Gastrocnemius medialis (tissue), 4 donors: Measurements from ENCODE around the gene ZNF318. TPM values are rescaled to one million over a fixed set of nuclear protein-coding genes. Genes with fewer than 3 reads are reported as not detected.
"Not testable (repeated sequence)": the region's sequence is repeated elsewhere in the genome, so short reads cannot be mapped to it uniquely, and the experiment has no call there.

Experiments used
- ATAC-seq, 2 donors: fragments of 150-250 bp; one replicate each; pipeline ENCODE4 v1.9.1; 2016
- DNase-seq, 2 donors: peaks; one replicate each; pipeline ENCODE4 v3.0.0-alpha.2; 2019
- H3K27ac ChIP-seq, 4 donors: fragments of 200-600 bp; sonication (generic); 1 replicate in 1 of 4; 2 replicates in 3 of 4; pipeline ENCODE4 v1.5.1; 2016 to 2018; ENCODE audit warnings: mild to moderate bottlenecking in 2 of 4, moderate library complexity in 1 of 4
- H3K27me3 ChIP-seq, 3 donors: fragments of 200-600 bp; sonication (generic) in 2 of 3; 1 replicate in 1 of 3; 2 replicates in 2 of 3; pipeline versions ENCODE4 v1.5.1 to v1.6.0; 2016 to 2019; ENCODE audit warnings: mild to moderate bottlenecking in 1 of 3, moderate library complexity in 1 of 3
- H3K36me3 ChIP-seq, 2 donors: fragments of 200-600 bp; sonication (generic) in 1 of 2; one replicate each; pipeline ENCODE4 v1.5.1; 2017 to 2018
- H3K4me1 ChIP-seq, 2 donors: fragments of 200-600 bp; sonication (generic) in 1 of 2; one replicate each; pipeline ENCODE4 v1.5.1; 2016 to 2017; ENCODE audit warnings: mild to moderate bottlenecking in 2 of 2
- H3K4me3 ChIP-seq, 4 donors: fragments of 200-600 bp; sonication (generic) in 3 of 4; 1 replicate in 1 of 4; 2 replicates in 3 of 4; pipeline ENCODE4 v1.5.1; 2016 to 2019; ENCODE audit warnings: mild to moderate bottlenecking in 2 of 4
- H3K9me3 ChIP-seq, 3 donors: fragments of 200-600 bp; sonication (generic) in 2 of 3; 1 replicate in 1 of 3; 2 replicates in 2 of 3; pipeline ENCODE4 v1.5.1; 2016 to 2019
- CTCF ChIP-seq, 5 experiments: fragments of 450-650 bp in 3 of 5; fragments of 200-600 bp in 2 of 5; sonication (generic) in 2 of 5; IDR thresholded peaks in 4 of 5; conservative IDR thresholded peaks in 1 of 5; 1 replicate in 4 of 5; 2 replicates in 1 of 5; pipeline ENCODE4 v1.5.1; 2016 to 2019; ENCODE audit warnings: antibody characterized with exemption in 5 of 5, mild to moderate bottlenecking in 3 of 5, moderate library complexity in 3 of 5
- POLR2A ChIP-seq, 2 donors: fragments of 450-650 bp; IDR thresholded peaks; one replicate each; pipeline ENCODE4 v1.6.1; 2017; ENCODE audit warnings: antibody characterized with exemption in 2 of 2, mild to moderate bottlenecking in 2 of 2, moderate library complexity in 2 of 2
- in situ Hi-C, 4 donors: fragments of 200-750 bp; cut with MboI; loops; one replicate each; pipeline versions ENCODE4 v1.15.0 to v1.8.0; 2017; ENCODE audit warnings: low sequenced_read_pairs in 4 of 4
- intact Hi-C: fragments of 100-400 bp; cut with DNase I; formaldehyde crosslinking; loops from one replicate; pipeline ENCODE4 v1.15.1; 2023; ENCODE audit warnings: low total_unique reads
- total RNA-seq, 4 donors: library from RNA; depleted of rRNA; stranded (reverse); fragments of >200 nt; gene quantifications; one replicate each; pipeline versions ENCODE4 v1.1.0 to v1.2.3, GENCODE V29; 2016

ZNF318 gene
- 10 to 100 TPM in 3 of 4 donors, 1 to 10 TPM in 1; 9.9 to 13.8 (median 12.4) TPM for total RNA-seq

- intact Hi-C loops (loop anchor here (1.0 to 5.0 kb wide), 4 partner anchors 58 to 207 kb away; partner anchors contain the start of genes ABCC10, POLH, SRF and XPO5), in situ Hi-C loops (no loop called here)
- H3K4me1 ChIP-seq, result peaks cover 11 to 17% of the 10 kb centered on the region in 2 donors
- H3K9me3 ChIP-seq, result no peaks in the 10 kb centered on the region
- H3K36me3 ChIP-seq, result peaks cover 0 to 7% of the 10 kb centered on the region in 2 donors
- TF ChIP-seq CTCF (IDR thresholded peaks at IDR 0.05 in 4 of 5, conservative IDR thresholded peaks at IDR 0.05 in 1 of 5), result no peak
- TF ChIP-seq POLR2A (IDR thresholded peaks at IDR 0.05), result peak; percentile 34 to 56
- DNase-seq, result peak; percentile 92 to 95
- peak; percentile 92 to 94 for ATAC-seq
- peak within 1 kb of the TSS; percentile 75 to 98 (median 86) for H3K4me3 ChIP-seq
- H3K27ac ChIP-seq, result peak within 1 kb of the TSS; percentile 85 to 88 (median 86)
- no peaks in the 10 kb centered on the region for H3K27me3 ChIP-seq
Measured at GRCh38 chr6:43369174-43370002, at the start of gene ZNF318. Gene ZNF318, minus strand, starts transcription at chr6:43369647. Its CDS starts 282 bp downstream, at chr6:43369365.

DNA sequence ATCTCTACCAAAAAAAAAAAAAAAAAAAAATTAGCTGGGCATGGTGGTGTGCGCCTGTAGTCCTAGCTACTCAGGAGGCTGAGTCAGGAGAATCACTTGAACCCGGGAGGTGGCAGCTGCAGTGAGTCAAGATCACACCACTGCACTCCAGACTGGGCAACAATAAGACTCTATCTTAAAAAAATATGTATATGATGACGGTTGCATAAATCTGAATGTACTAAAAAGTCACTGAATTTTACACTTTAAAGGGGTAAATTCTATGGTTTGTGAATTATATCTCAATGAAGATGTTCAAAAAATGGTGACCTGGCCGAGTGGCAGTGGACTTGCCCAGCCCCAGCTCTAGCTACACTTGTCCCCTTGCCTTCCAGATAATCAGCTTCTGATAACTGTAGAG lies 47.5 kb upstream of the ZNF318 start:
- Histone ChIP-seq H3K4me1 (no peaks in the 10 kb centered on the region), H3K9me3 (no peaks in the 10 kb centered on the region), H3K27ac (no peak overlapping the region), H3K4me3 (no peak overlapping the region), H3K36me3 (no peaks in the 10 kb centered on the region), H3K27me3 (no peaks in the 10 kb centered on the region)
- ATAC-seq (no peak), DNase-seq (no peak)
- TF ChIP-seq CTCF (IDR thresholded peaks at IDR 0.05 in 4 of 5, conservative IDR thresholded peaks at IDR 0.05 in 1 of 5) (no peak), POLR2A (IDR thresholded peaks at IDR 0.05) (no peak)
- intact Hi-C loops, result no loop called here
- in situ Hi-C loops, result no loop called here

DNA sequence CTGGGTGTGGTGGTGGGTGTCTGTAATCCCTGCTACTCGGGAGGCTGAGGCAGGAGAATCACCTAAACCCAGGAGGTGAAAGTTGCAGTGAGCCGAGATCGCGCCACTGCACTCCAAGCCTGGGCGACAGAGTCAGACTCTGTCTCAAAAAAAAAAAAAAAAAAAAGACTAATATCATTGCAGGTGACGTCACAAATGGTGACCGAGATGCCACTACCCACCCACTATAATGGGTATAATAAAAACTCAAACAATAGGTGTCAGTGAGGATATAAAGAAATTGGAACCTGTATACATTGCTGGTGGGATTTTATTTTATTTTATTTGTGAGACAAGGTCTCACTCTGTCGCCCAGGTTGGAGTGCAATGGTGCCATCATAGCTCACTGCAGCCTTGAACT lies 45.8 kb upstream of the ZNF318 start:
- DNase-seq, H3K4me1 ChIP-seq, H3K36me3 ChIP-seq, intact Hi-C loops, H3K27me3 ChIP-seq, ATAC-seq, in situ Hi-C loops, H3K4me3 ChIP-seq, H3K27ac ChIP-seq, H3K9me3 ChIP-seq: not testable (repeated sequence)

DNA sequence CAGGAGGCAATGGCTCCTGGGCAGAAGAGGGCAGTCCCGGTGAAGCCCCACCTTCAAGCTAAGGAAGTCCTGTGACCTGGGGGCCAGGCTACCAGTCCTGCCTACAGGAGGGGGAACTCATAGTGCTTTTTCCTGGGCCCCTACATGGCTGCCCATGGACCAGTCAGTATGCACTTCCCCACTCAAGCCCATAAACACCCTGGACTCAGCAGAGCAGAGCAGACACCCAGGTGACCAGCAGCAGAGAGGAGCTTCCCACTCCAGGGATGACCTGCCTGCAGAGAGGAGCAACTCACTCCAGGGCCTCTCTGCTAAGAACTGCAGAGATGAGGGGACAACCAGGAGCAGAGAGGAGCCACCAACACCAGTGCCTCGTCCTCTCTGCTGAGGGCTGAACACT lies 43.6 kb upstream of the ZNF318 start:
- Histone ChIP-seq H3K36me3 (no peaks in the 10 kb centered on the region), H3K9me3 (no peaks in the 10 kb centered on the region), H3K27ac (no peak overlapping the region), H3K4me3 (no peak overlapping the region), H3K4me1 (no peaks in the 10 kb centered on the region), H3K27me3 (no peaks in the 10 kb centered on the region)
- TF ChIP-seq CTCF (IDR thresholded peaks at IDR 0.05 in 4 of 5, conservative IDR thresholded peaks at IDR 0.05 in 1 of 5) (no peak), POLR2A (IDR thresholded peaks at IDR 0.05) (no peak)
- DNase-seq (no peak), ATAC-seq (no peak)
- intact Hi-C loops (no loop called here), in situ Hi-C loops (no loop called here)

- DNase-seq, result no peak
- no peaks in the 10 kb centered on the region for H3K4me1 ChIP-seq
- no peak for ATAC-seq
- H3K36me3 ChIP-seq, result no peaks in the 10 kb centered on the region
- in situ Hi-C loops (no loop called here), intact Hi-C loops (no loop called here)
- H3K4me3 ChIP-seq, result no peak overlapping the region
- no peaks in the 10 kb centered on the region for H3K27me3 ChIP-seq
- TF ChIP-seq POLR2A (IDR thresholded peaks at IDR 0.05), result no peak
- no peak for TF ChIP-seq CTCF (IDR thresholded peaks at IDR 0.05 in 4 of 5, conservative IDR thresholded peaks at IDR 0.05 in 1 of 5)
- H3K9me3 ChIP-seq, result no peaks in the 10 kb centered on the region
- no peak overlapping the region for H3K27ac ChIP-seq
Measured at GRCh38 chr6:43412541-43412940, 43.1 kb upstream of the ZNF318 start.

GRCh38 chr6:43410776-43411175 lies 41.3 kb upstream of the ZNF318 start:
- in situ Hi-C loops, intact Hi-C loops: not testable (repeated sequence)

More at GRCh38 chr6:43410776-43411175, 41.3 kb upstream of the ZNF318 start:
- not testable (repeated sequence) for H3K27me3 ChIP-seq, H3K36me3 ChIP-seq, H3K4me1 ChIP-seq, H3K4me3 ChIP-seq, ATAC-seq, DNase-seq, H3K9me3 ChIP-seq, H3K27ac ChIP-seq
